Epithelial cell of prostate (primary cell): ENCODE data around the gene MTG1.

ENCODE experiments used
- DNase-seq: peaks from one replicate; pipeline ENCODE4 v3.0.0-alpha.2; 2011; ENCODE audit warnings: low read depth, low spot score
- H3K27ac ChIP-seq: fragments of 450-650 bp; 2 replicates; pipeline ENCODE4 v1.5.1; 2017; ENCODE audit warnings: mild to moderate bottlenecking

The MTG1 gene

GRCh38 chr10:133394064-133394663, at the start of gene MTG1:
Gene MTG1 (plus strand): TSS chr10:133394157. CDS start chr10:133394221, 64 bp downstream.
- peak within 1 kb of the TSS; percentile 79 for H3K27ac ChIP-seq
- peak; percentile 41 for DNase-seq

DNA sequence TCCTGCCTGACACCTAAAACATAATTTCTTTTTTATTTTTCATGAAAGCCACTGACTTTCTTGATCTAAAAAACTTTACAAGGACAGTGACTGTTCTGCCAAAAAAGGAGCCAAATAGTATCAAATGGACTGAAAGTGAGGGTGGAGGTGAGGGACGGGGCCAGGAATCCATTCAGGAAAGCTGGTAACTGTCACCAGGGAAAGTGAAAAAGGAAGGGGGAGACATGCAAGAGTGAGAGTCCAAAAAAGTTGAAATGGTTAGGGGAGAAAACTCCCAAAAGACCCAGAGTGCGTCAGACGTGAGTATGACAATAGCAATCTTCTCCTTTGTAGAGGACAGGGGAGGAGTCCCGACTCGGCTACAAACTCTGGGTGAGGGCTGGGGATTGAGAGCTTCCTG, 49.7 kb upstream of the MTG1 start:
- no peak for DNase-seq
- H3K27ac ChIP-seq: no peak overlapping the region

GRCh38 chr10:133346413-133346812, 47.5 kb upstream of the MTG1 start:
- DNase-seq: no peak
- no peak overlapping the region for H3K27ac ChIP-seq

DNA sequence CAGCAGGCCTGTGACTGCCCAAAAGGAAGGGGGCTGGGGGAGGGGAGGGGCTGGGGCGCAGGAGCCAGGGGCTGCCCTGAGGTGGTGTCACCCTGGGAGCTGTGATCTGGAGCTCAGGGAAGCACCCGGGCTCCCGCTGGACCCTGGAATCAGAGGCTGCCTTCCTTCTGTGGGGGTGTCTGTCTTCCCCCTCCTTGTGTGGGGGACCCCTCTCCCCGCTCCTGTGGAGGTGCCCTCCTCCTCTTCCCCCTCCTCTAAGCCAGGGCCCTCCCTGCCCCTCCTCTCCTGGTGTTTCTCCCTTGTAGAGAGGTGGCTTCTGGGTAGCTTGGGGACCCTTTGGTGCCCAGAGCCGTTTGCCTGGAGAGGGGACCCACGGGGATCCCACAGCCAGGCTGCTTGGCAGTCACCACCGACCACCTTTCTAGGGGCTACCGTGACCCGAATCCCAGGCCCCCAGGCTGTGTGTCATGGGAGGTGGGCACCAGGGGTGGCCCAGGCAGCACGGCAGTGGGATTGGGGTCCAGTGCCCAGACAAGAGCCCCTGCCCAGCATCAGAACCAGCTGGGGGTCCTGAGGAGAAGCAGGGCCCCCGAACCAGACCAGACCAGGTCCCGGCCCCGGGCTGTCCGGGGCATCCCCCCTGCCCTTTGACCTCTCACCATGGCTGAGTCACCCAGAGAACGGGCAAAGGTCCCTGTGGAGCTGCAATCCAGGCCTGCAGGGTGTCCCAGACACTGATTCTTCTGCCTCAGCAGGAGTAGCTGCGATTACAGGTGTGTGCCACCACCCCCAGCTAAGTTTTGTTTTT, 46.0 kb upstream of the MTG1 start:
- no peak for DNase-seq
- H3K27ac ChIP-seq: no peak overlapping the region

GRCh38 chr10:133349160-133349568, 44.8 kb upstream of the MTG1 start:
- H3K27ac ChIP-seq: no peak overlapping the region
- no peak for DNase-seq

DNA sequence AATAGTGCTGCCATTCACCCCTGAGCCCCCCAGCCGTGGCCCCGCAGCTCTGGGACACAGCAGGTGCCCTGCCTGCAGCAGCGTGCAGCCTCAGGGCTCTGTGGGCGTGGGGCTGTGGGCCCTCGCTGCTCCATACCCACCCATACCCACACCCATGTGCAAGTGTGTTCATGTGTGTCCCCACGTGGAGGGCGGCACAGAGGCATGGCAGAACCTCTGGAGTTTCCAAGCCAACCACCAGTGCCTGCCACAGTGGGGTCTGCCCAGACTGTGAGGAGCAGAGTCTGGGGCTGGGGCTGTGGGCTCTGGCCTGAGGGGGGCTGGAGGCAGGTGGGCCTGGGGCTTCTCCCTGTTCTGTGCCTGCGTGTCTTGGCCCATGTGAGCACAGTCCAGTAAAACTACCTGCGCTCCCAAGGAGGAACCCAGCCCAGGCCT, 44.4 kb upstream of the MTG1 start:
- DNase-seq: no peak
- no peak overlapping the region for H3K27ac ChIP-seq

GRCh38 chr10:133350283-133350949, 43.5 kb upstream of the MTG1 start:
- no peak for DNase-seq
- no peak overlapping the region for H3K27ac ChIP-seq

DNA sequence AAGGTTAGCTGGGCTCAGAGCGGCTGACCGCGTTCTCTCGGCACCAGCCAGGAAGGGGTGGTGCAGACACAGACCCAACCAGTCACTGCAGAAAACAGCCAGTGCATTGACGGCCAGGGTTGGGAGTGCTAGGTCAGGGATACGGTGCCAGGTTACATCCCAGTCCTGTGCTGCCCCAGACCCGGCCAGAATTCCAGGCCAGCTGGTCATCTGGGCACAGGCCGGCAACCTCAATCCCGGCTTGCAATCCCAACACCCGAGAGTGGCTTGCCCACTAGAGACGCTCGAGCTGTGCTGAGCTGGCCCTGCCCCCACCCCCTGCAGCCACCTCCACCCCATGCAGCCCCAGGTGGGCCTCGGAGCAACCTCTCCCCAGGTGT, 43.0 kb upstream of the MTG1 start:
- no peak for DNase-seq
- no peak overlapping the region for H3K27ac ChIP-seq

DNA sequence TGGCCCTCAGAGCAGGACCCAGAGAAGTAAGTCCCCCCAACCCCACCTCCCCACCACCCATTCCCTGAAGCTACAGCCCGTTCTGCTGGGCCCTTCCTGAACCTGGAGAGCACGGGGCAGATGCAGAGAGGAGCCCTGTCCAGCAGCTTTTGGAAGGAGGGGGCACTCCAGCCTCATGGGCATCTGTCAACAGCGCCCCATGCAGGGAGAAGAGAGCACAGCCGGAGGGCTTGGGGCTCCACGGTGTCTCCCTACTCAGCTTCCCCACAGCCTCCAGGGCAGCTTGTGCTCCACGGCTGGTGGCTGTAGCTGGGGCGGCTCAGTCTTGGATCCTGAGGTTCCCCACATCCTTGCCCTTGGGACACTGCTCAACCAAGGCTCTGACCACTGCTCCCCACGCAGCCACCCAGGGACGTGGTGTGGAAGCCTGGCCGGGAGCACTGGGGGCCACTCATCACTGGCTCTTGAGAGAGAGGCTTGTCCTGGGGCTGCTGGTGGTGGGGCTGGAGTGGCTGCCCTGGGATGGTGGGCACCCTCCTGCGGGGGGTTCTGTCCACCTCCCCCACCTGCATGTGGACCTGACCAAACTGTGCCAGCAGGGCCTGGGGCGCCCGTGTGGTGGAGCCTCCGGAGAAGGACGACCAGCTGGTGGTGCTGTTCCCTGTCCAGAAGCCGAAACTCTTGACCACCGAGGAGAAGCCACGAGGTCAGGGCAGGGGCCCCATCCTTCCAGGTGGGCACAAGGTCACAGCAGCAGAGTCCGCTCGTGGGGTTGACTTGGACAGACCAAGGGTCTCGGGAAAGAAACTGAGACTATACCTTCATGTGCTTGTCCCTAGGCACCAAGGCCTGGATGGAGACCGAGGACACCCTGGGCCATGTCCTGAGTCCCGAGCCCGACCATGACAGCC, 42.3 kb upstream of the MTG1 start:
- no peak overlapping the region for H3K27ac ChIP-seq
- no peak for DNase-seq

DNA sequence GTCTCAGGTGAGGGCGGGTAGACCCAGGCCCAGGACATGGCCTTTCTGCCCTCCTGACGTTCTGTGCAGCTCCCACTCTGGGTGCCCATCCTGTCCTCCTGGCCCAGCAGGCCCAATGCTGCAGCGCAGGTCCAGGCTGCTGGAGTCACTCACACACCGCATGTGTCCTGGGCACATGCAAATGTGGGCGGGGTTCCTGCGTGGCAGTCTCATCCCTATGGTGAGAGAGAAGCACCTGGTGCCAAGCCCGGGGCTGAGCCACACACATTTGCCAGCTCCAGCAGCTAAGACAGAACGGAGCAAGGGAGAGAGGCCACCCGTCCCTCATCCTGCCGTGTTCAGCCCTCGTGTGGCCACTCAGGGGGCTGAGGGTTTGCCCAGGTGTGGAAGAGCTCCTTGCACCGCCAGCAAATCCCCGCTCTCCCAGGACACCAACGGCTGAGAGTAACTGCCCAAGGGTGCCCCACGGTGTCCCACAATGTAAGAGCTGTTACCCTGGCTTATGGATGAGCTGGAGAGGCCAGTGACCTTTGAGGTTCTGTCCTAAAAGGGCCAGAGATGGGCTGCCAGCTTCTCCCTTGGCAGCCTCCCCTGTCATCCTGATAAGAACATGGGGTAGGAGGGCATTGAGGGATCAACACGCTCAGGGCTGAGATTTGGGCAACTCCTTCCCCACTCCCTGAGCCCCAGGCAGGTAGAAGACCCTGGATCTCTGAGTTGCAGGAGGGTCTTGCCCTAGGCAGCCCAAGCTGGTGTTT, 40.6 kb upstream of the MTG1 start:
- no peak overlapping the region for H3K27ac ChIP-seq
- no peak for DNase-seq

- H3K27ac ChIP-seq: no peak overlapping the region
- no peak for DNase-seq
Measured at GRCh38 chr10:133353988-133354605, 39.9 kb upstream of the MTG1 start.

DNA sequence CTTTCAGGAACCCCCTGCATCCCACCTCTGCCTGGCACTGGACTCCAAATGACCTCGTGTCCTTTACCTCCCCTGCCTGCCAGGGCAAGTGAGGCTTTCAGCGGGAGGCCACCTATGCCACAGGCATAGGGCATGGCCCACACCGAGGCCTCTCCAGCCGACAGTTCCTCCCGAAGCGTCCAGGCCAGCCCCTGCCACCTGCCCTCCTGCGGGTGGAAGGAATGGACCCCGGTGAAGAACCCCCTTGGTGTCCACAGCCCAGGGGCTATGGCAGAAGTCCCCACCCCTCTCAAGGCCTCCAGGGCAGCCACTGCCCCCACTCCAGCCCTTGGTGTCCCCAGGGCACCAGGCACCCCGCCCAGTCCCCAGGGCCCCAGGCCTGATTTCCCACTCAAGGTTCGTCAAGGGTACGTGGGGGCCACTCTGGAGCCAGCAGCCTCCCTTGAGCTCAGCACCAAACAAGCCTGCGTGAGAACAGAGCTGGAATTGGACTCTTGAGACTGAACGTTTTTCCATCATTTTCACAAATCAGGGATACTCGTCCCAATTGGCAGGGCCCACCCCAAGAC, 39.2 kb upstream of the MTG1 start:
- H3K27ac ChIP-seq: no peak overlapping the region
- DNase-seq: no peak

- no peak for DNase-seq
- no peak overlapping the region for H3K27ac ChIP-seq
Measured at GRCh38 chr10:133355266-133355665, 38.7 kb upstream of the MTG1 start.

- no peak for DNase-seq
- H3K27ac ChIP-seq: no peak overlapping the region
Measured at GRCh38 chr10:133355991-133356390, 38.0 kb upstream of the MTG1 start.

GRCh38 chr10:133356549-133357284, 37.2 kb upstream of the MTG1 start:
- no peak overlapping the region for H3K27ac ChIP-seq
- no peak for DNase-seq

DNA sequence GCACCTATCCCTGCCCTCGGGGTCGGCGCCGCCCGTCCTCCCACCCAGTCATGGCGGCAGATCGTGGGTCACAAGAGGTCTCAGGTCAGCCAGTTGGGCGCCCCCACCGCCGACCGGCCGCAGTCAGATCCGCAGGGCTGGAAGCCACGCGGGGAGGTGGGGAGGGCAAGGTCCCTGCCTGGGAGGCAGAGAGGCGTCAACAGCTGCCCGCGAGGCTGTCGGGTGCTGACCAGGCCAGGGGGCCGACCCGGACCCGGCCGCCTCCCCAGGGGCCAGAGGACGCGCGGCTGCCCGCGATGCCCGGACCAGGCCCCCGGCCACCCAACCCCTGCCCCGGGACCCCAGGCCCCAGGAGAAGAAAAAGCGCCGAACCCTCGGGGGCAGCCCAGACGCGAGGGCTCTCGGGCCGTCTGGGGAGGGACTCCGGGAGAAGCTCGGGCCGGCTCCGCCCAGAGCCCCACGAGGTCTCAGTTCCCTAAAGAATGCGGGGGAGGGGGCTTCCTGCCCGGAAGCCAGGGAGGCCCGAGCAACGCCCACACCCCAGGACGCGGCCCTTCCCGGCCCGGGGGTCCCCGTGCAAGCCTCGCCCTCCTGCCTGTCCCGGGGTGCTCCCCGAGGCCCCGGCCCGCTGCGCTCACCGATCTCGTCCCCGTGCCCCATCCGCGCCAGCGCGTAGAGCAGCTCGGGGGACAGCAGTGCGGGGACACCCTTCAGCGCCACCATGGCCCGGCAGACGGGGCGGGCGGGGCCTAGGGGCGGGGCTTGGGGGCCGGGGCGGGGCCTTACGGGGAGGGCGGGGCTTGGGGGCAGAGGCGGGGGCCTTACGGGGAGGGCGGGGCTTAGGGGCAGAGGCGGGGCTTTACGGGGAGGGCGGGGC, 36.4 kb upstream of the MTG1 start, which contains the start of gene FUOM:
FUOM (minus strand) TSS at position 735 of the 877 bp plus-strand sequence; CDS start at position 723, 12 bp downstream.
- no peak within 1 kb of the TSS for H3K27ac ChIP-seq
- no peak for DNase-seq
